HUES64 (cell line): ENCODE data around the gene GNA14.
"Not testable (repeated sequence)": the region's sequence is repeated elsewhere in the genome, so short reads cannot be mapped to it uniquely, and the experiment has no call there.

Source experiments
- H3K27ac ChIP-seq: 2 replicates; pipeline ENCODE4 v1.7.0; 2013; ENCODE audit warnings: low read depth, low read length, inconsistent platforms
- H3K27me3 ChIP-seq: 2 replicates; pipeline ENCODE4 v1.6.1; 2013; ENCODE audit warnings: mild to moderate bottlenecking, low read length; ENCODE audit not compliant: insufficient read depth
- H3K36me3 ChIP-seq: 2 replicates; pipeline ENCODE4 v1.6.1; 2013; ENCODE audit warnings: mild to moderate bottlenecking, low read length; ENCODE audit not compliant: insufficient read depth
- H3K4me1 ChIP-seq: 2 replicates; pipeline ENCODE4 v1.6.1; 2013; ENCODE audit warnings: mild to moderate bottlenecking, low read length, moderate library complexity; ENCODE audit not compliant: insufficient read depth
- H3K4me3 ChIP-seq: 2 replicates; pipeline ENCODE4 v1.5.1; 2013; ENCODE audit warnings: mild to moderate bottlenecking, low read length, moderate library complexity
- H3K9ac ChIP-seq: 2 replicates; pipeline ENCODE4 v1.6.1; 2013; ENCODE audit warnings: mild to moderate bottlenecking, low read depth, low read length
- H3K9me3 ChIP-seq: 2 replicates; pipeline ENCODE4 v1.6.1; 2013; ENCODE audit warnings: low read depth, low read length; ENCODE audit not compliant: insufficient read depth
- WGBS: fragments of 150-250, 120-280 bp; methylation state at CpG from one replicate; pipeline ENCODE4 v1.1.7; 2013; ENCODE audit warnings: missing lambda C conversion rate; 5-methylcytosine and 5-hydroxymethylcytosine counted together

The GNA14 gene

GRCh38 chr9:77422969-77423368 lies 225.2 kb downstream of the GNA14 start:
- Histone ChIP-seq H3K4me3 (no peak overlapping the region), H3K4me1 (peaks cover 4% of the 10 kb centered on the region; the same call in 1 of the 2 replicates), H3K27me3 (no peaks in the 10 kb centered on the region), H3K9ac (no peak overlapping the region), H3K36me3 (peaks cover 3% of the 10 kb centered on the region; the same call in 1 of the 2 replicates), H3K27ac (no peak overlapping the region), H3K9me3 (no peaks in the 10 kb centered on the region)
- WGBS = 93% methylated on average over 3 of the region's 3 CpGs

GRCh38 chr9:77421506-77422265 lies 226.4 kb downstream of the GNA14 start:
- 96% methylated on average over 8 of the region's 10 CpGs for WGBS

GRCh38 chr9:77420641-77421040 lies 227.5 kb downstream of the GNA14 start:
- Histone ChIP-seq H3K4me1 (peaks cover 4% of the 10 kb centered on the region; the same call in 1 of the 2 replicates), H3K4me3 (no peak overlapping the region), H3K27ac (no peak overlapping the region), H3K36me3 (peaks cover 10% of the 10 kb centered on the region; the same call in 1 of the 2 replicates), H3K9ac (no peak overlapping the region), H3K9me3 (no peaks in the 10 kb centered on the region), H3K27me3 (no peaks in the 10 kb centered on the region)
- WGBS = 100% methylated on average over 2 of the region's 2 CpGs

More at GRCh38 chr9:77421506-77422265, 226.4 kb downstream of the GNA14 start:
- peaks cover 3% of the 10 kb centered on the region; the same call in 1 of the 2 replicates for H3K36me3 ChIP-seq
- peaks cover 4% of the 10 kb centered on the region; the same call in 1 of the 2 replicates for H3K4me1 ChIP-seq
- H3K9me3 ChIP-seq = no peaks in the 10 kb centered on the region
- H3K27me3 ChIP-seq = no peaks in the 10 kb centered on the region
- H3K27ac ChIP-seq = no peak overlapping the region
- H3K4me3 ChIP-seq = no peak overlapping the region
- H3K9ac ChIP-seq = no peak overlapping the region

GRCh38 chr9:77418226-77418625 lies 229.9 kb downstream of the GNA14 start:
- no peak overlapping the region for H3K27ac ChIP-seq
- peaks cover 4% of the 10 kb centered on the region; the same call in 1 of the 2 replicates for H3K4me1 ChIP-seq
- no peaks in the 10 kb centered on the region for H3K9me3 ChIP-seq
- peaks cover 12% of the 10 kb centered on the region; the same call in 1 of the 2 replicates for H3K36me3 ChIP-seq
- no peak overlapping the region for H3K9ac ChIP-seq
- no peaks in the 10 kb centered on the region for H3K27me3 ChIP-seq
- H3K4me3 ChIP-seq = no peak overlapping the region

GRCh38 chr9:77417566-77417965 lies 230.6 kb downstream of the GNA14 start:
- 81% methylated on average over 5 of the region's 5 CpGs for WGBS
- no peaks in the 10 kb centered on the region for H3K9me3 ChIP-seq
- no peak overlapping the region for H3K27ac ChIP-seq
- no peak overlapping the region for H3K4me3 ChIP-seq
- H3K9ac ChIP-seq = no peak overlapping the region
- peaks cover 11% of the 10 kb centered on the region; the same call in 1 of the 2 replicates for H3K36me3 ChIP-seq
- no peaks in the 10 kb centered on the region for H3K27me3 ChIP-seq
- peaks cover 4% of the 10 kb centered on the region; the same call in 1 of the 2 replicates for H3K4me1 ChIP-seq

- Histone ChIP-seq H3K9me3 (peaks cover 25% of the 10 kb centered on the region), H3K36me3 (peaks cover 24% of the 10 kb centered on the region)
- 97% methylated on average over 9 of the region's 9 CpGs for WGBS
- H3K4me3 ChIP-seq, H3K27me3 ChIP-seq, H3K27ac ChIP-seq, H3K9ac ChIP-seq, H3K4me1 ChIP-seq: not testable (repeated sequence)
These were observed 239.6 kb downstream of the GNA14 start for GRCh38 chr9:77408521-77408920.

GRCh38 chr9:77403239-77403638 lies 244.9 kb downstream of the GNA14 start:
- 94% methylated on average over 4 of the region's 4 CpGs for WGBS
- H3K9me3 ChIP-seq = peaks cover 16% of the 10 kb centered on the region
- no peaks in the 10 kb centered on the region for H3K27me3 ChIP-seq
- no peak overlapping the region for H3K9ac ChIP-seq
- no peaks in the 10 kb centered on the region for H3K4me1 ChIP-seq
- peaks cover 20% of the 10 kb centered on the region for H3K36me3 ChIP-seq
- H3K27ac ChIP-seq = no peak overlapping the region
- no peak overlapping the region for H3K4me3 ChIP-seq

GRCh38 chr9:77402286-77402685 lies 245.8 kb downstream of the GNA14 start:
- Histone ChIP-seq H3K9me3 (peaks cover 7% of the 10 kb centered on the region; the same call in 1 of the 2 replicates), H3K4me1 (no peaks in the 10 kb centered on the region), H3K27me3 (no peaks in the 10 kb centered on the region), H3K36me3 (peaks cover 10% of the 10 kb centered on the region), H3K9ac (no peak overlapping the region), H3K4me3 (no peak overlapping the region), H3K27ac (0 out of 2 replicates have a peak overlapping the region, but pooled peaks have one; percentile 9)
- WGBS = 100% methylated on average over 1 of the region's 2 CpGs

- Histone ChIP-seq H3K4me1 (no peaks in the 10 kb centered on the region), H3K36me3 (no peaks in the 10 kb centered on the region), H3K27me3 (no peaks in the 10 kb centered on the region), H3K4me3 (no peak overlapping the region), H3K27ac (no peak overlapping the region), H3K9me3 (no peaks in the 10 kb centered on the region), H3K9ac (no peak overlapping the region)
- 100% methylated on average over 1 of the region's 1 CpG for WGBS
These were observed 248.2 kb downstream of the GNA14 start for GRCh38 chr9:77399964-77400363.

GRCh38 chr9:77398581-77398980 lies 249.5 kb downstream of the GNA14 start:
- H3K27ac ChIP-seq, H3K9ac ChIP-seq: not testable (repeated sequence)
- 98% methylated on average over 7 of the region's 9 CpGs for WGBS

GRCh38 chr9:77392328-77392727 lies 255.8 kb downstream of the GNA14 start:
- Histone ChIP-seq H3K9ac (no peak overlapping the region), H3K4me1 (no peaks in the 10 kb centered on the region), H3K4me3 (no peak overlapping the region), H3K36me3 (0 out of 2 replicates have a peak, but pooled peaks cover 5% of the 10 kb centered on the region), H3K27me3 (no peaks in the 10 kb centered on the region), H3K9me3 (no peaks in the 10 kb centered on the region), H3K27ac (no peak overlapping the region)
- 98% methylated on average over 4 of the region's 7 CpGs for WGBS

More at GRCh38 chr9:77398581-77398980, 249.5 kb downstream of the GNA14 start:
- H3K4me1 ChIP-seq, H3K9me3 ChIP-seq, H3K36me3 ChIP-seq, H3K27me3 ChIP-seq, H3K4me3 ChIP-seq: not testable (repeated sequence)
